ENCODE results near the gene PDZRN3.

The PDZRN3 gene

GRCh38 chr3:73380735-73381532, 243.8 kb downstream of the PDZRN3 start:
- DNase-seq, result no peak

GRCh38 chr3:73379465-73379864, 245.3 kb downstream of the PDZRN3 start:
- peak; percentile 17 for DNase-seq

DNA sequence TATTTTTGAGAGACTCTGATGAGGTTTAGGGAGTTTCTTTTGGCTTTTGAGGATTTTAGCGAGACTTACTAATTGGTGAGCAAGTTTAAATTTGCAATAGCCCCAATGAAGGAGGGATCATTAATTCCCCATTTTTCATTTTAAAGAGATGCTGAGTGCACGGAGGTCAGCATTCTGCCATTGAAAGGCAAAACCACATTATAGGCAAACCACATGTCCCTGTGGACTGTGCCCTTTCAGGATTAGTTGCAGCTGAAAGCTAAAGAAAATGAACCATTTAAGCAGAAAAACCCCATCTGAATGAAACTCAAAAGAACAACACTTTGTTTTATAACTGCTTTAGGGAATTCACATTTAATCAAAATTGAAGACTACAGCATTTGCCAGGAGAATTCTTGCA, 246.5 kb downstream of the PDZRN3 start:
- DNase-seq, result no peak

- DNase-seq, result peak; percentile 44
These were observed 258.9 kb downstream of the PDZRN3 start for GRCh38 chr3:73365756-73366397.

DNA sequence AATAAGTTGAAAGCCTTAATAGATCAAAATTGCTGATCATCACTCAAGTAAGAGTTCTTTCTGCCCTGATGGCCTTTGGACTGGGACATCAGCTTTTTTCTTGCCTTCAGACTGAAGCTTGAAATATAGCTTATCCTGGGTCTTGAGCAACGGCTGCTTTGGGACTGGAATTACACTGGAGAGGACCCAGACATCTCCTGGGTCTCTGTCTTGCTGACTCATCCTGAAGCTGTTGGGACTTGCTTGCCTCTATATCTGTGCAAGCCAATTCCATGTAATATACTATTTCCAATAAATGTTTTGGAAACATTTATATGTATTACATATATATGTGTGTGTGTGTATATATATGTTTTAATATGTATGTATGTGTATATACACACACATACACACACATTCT, 260.2 kb downstream of the PDZRN3 start:
- no peak for DNase-seq

- DNase-seq, result no peak
These were observed 261.6 kb downstream of the PDZRN3 start for GRCh38 chr3:73363093-73363492.

DNA sequence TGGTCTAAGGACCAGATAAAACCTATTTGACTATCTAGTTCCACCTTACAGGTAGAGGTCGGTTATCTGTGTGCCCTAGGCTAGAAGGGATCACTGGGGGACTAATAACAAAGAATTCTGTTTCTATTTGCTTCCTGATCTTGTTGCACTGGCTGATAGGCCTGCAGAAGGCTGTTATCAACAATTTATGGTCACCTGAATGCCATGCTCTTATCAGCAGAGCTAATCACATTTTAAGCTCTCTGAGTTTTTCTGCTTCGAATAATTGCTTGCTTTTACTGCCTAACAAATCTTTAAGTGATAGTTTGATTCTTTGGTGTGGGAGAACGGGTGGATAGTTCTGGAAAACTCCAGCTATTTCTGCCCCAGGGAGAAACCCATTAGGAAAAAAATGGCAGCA, 263.1 kb downstream of the PDZRN3 start:
- no peak for DNase-seq

GRCh38 chr3:73353649-73354217, 271.0 kb downstream of the PDZRN3 start:
- DNase-seq, result peak; percentile 59

DNA sequence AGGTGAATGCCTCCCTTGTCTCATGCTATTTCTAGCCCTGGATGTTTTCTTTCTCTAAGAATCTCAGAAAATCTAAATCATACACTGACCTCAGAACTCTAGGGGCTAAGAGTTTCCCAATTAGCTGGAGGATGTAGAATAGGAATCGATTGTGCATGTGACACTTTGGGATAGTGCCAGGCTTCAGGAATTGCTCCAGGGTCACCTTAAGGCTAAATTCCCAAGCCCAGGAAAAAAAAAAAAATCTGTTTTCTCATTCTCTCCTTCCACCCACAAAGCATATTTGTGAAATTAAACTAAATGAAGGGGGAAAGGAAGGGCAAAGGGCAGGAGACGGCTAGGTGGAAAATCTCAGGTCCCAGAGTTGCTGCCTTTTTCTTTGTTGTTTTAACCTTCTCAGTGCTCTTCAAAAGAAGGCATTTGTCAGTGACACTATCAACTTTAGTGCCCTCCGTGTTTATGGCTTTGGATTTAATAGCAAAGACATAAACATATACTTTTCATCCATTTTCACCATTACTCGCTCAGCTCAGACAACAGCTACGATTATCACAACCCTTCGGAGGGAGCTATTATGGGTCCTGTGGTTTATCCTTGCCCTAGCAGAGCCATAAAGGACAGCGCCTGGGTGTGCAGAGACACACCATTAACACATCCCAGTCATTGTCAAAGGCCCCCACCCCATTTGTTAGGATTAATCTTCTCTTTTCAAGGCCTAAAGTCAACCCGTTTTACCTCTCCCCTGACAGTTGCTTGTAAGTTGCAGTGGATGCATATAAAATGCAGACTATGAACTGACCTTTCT, 271.7 kb downstream of the PDZRN3 start:
- DNase-seq, result no peak

DNA sequence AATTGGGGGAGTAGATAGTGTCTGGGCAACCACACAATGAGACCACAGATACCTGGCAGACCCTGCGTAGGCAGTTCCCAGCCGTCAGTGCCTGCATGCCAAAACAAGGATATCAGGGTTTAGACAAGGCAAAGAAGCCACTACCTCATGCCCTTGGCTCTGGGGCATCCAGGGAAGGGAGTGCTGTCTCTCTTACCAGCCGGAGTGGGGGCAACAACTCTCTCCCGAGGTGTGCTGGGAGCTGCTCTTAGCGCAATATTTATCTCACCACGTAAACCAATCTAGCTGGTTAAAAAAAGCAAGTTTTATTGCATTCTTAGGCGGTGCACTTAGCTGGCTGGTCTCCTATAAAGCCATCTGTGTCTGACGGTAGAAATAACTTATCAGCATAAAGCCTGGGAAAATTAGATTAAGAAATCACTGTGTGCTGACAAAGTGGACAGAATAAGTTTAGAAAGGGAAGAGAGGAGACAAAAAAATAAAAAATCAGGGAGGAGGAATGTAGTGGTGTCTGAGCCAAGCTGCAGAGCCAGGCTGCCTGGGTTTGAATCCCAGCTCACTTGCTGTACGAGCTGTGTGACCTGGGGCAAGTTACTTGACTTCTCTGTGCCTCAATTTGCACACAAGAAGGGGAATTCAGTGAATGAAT, 273.2 kb downstream of the PDZRN3 start:
- no peak for DNase-seq

DNA sequence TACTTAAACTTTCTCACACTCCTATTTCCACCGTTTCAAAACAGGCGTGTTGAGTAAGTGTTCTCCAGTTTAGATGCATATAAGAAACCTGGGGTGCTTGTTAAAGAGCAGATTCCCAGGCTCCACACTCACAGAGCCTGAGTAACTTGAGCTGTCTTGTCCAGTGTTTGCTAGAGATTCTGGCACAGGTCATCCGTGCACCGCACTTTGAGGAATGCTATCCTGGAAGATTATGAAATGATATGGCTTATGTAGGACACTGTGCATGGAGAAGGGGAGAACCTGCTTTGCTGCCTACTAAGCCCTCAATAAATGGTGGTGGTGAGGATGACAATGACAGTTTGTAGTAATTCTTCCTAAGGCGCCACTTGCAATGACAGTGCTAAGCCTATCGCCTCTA, 273.7 kb downstream of the PDZRN3 start:
- DNase-seq, result no peak

- no peak for DNase-seq
These were observed 275.1 kb downstream of the PDZRN3 start for GRCh38 chr3:73349657-73350056.

DNA sequence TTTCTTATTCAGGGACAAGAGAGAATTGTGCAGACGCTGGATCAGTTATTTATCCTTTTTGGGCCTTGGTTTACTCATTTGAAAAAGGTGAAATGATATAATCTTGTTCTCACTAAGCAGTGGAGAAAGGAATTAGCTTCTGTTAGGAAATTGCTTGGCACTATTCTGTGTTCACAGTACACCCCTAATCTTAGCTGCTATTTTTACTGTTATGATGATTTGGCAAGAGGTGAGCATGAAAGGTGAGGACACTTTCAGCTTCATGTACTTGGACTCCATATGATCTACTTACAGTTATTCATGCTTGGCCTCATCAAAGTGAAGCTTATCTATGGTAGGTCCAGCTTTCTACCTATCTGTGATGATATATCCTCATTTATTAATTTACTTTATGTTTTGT, 282.7 kb downstream of the PDZRN3 start:
- no peak for DNase-seq

GRCh38 chr3:73341272-73341935, 283.3 kb downstream of the PDZRN3 start:
- no peak for DNase-seq

- DNase-seq, result no peak
These were observed 292.2 kb downstream of the PDZRN3 start for GRCh38 chr3:73332558-73332957.
